Measurements from ENCODE around the gene PRPF19.

DNA sequence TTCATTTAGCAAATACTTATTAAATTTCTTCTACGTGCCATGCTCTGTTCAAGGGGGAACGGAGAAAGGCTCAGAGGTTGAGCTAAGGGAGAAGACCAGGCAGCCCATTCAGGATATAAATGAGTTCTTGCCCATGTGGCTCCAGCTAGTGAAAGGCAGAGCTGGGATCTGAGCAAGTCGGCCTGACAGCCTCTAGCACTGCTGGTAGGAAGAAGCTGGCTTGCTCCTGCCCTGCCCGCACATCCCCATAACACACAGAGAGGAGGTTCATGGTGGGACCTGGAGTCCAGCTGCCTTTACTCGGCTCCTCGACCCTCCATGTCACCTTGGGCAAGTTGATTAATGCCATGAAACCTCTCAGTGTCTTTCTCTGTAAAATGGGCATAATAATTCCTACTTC is 43.6 kb upstream of the PRPF19 start:
- TF ChIP-seq CTCF (conservative IDR thresholded peaks at IDR 0.05) (no peak), EZH2 (IDR thresholded peaks at IDR 0.05; ENCODE audit: low read depth) (no peak)

All from PC-9 (cell line).